ENCODE results near the gene EXOC3L4.

The EXOC3L4 gene

GRCh38 chr14:103097244-103097993 lies 2.9 kb downstream of the EXOC3L4 start:
- H4K20me1 ChIP-seq (ENCODE audit: control insufficient read depth, insufficient read depth, low read depth, low read length), result no peaks in the 10 kb centered on the region
- H3K4me2 ChIP-seq (ENCODE audit: low read length), result no peak overlapping the region
- H3K36me3 ChIP-seq (ENCODE audit: control insufficient read depth, low read length), result no peaks in the 10 kb centered on the region
- no peak overlapping the region for H3K4me3 ChIP-seq (ENCODE audit: low read length)
- H3K27me3 ChIP-seq (ENCODE audit: control insufficient read depth, low read length), result no peaks in the 10 kb centered on the region
- H3K9me2 ChIP-seq (replicated peaks; ENCODE audit: control insufficient read depth, low read length), result no peaks in the 10 kb centered on the region
- no peaks in the 10 kb centered on the region for H3K9me3 ChIP-seq (ENCODE audit: control insufficient read depth, insufficient read depth, low read length)
- TF ChIP-seq EZH2phosphoT487 (IDR thresholded peaks at IDR 0.05; ENCODE audit: borderline replicate concordance, low read length) (no peak), CTCF (IDR thresholded peaks at IDR 0.05; ENCODE audit: low read depth, low read length, poor library complexity, severe bottlenecking) (no peak)
- H3K27ac ChIP-seq (ENCODE audit: low read depth, low read length), result no peak overlapping the region
- H3K4me1 ChIP-seq (ENCODE audit: control insufficient read depth, low read length), result peaks cover 16% of the 10 kb centered on the region
- H3K79me2 ChIP-seq (ENCODE audit: control insufficient read depth, low read length), result no peaks in the 10 kb centered on the region
- no peaks in the 10 kb centered on the region for H3F3A ChIP-seq (ENCODE audit: control insufficient read depth, insufficient read depth)

- no peaks in the 10 kb centered on the region for H3K27me3 ChIP-seq (ENCODE audit: control insufficient read depth, low read length)
- H3K36me3 ChIP-seq (ENCODE audit: control insufficient read depth, low read length), result no peaks in the 10 kb centered on the region
- H3K4me1 ChIP-seq (ENCODE audit: control insufficient read depth, low read length), result peaks cover 16% of the 10 kb centered on the region
- TF ChIP-seq CTCF (IDR thresholded peaks at IDR 0.05; ENCODE audit: low read depth, low read length, poor library complexity, severe bottlenecking) (no peak), EZH2phosphoT487 (IDR thresholded peaks at IDR 0.05; ENCODE audit: borderline replicate concordance, low read length) (no peak)
- no peak overlapping the region for H3K27ac ChIP-seq (ENCODE audit: low read depth, low read length)
- no peak overlapping the region for H3K4me2 ChIP-seq (ENCODE audit: low read length)
- H3K9me3 ChIP-seq (ENCODE audit: control insufficient read depth, insufficient read depth, low read length), result no peaks in the 10 kb centered on the region
- H3K79me2 ChIP-seq (ENCODE audit: control insufficient read depth, low read length), result no peaks in the 10 kb centered on the region
- H4K20me1 ChIP-seq (ENCODE audit: control insufficient read depth, insufficient read depth, low read depth, low read length), result no peaks in the 10 kb centered on the region
- no peak overlapping the region for H3K4me3 ChIP-seq (ENCODE audit: low read length)
- H3F3A ChIP-seq (ENCODE audit: control insufficient read depth, insufficient read depth), result no peaks in the 10 kb centered on the region
- no peaks in the 10 kb centered on the region for H3K9me2 ChIP-seq (replicated peaks; ENCODE audit: control insufficient read depth, low read length)
Observed at GRCh38 chr14:103097994-103098957, 3.8 kb downstream of the EXOC3L4 start.

GRCh38 chr14:103099081-103099732 lies 4.7 kb downstream of the EXOC3L4 start:
- H3F3A ChIP-seq (ENCODE audit: control insufficient read depth, insufficient read depth), result no peaks in the 10 kb centered on the region
- H3K27ac ChIP-seq (ENCODE audit: low read depth, low read length), result no peak overlapping the region
- no peaks in the 10 kb centered on the region for H3K9me3 ChIP-seq (ENCODE audit: control insufficient read depth, insufficient read depth, low read length)
- H3K36me3 ChIP-seq (ENCODE audit: control insufficient read depth, low read length), result no peaks in the 10 kb centered on the region
- no peak overlapping the region for H3K4me3 ChIP-seq (ENCODE audit: low read length)
- no peak overlapping the region for H3K4me2 ChIP-seq (ENCODE audit: low read length)
- H3K4me1 ChIP-seq (ENCODE audit: control insufficient read depth, low read length), result peaks cover 16% of the 10 kb centered on the region
- H3K27me3 ChIP-seq (ENCODE audit: control insufficient read depth, low read length), result peaks cover 3% of the 10 kb centered on the region; the same call in 1 of the 2 replicates
- H3K79me2 ChIP-seq (ENCODE audit: control insufficient read depth, low read length), result no peaks in the 10 kb centered on the region
- no peak for TF ChIP-seq EZH2phosphoT487 (IDR thresholded peaks at IDR 0.05; ENCODE audit: borderline replicate concordance, low read length)
- TF ChIP-seq CTCF (IDR thresholded peaks at IDR 0.05; ENCODE audit: low read depth, low read length, poor library complexity, severe bottlenecking), result no peak
- no peaks in the 10 kb centered on the region for H3K9me2 ChIP-seq (replicated peaks; ENCODE audit: control insufficient read depth, low read length)
- no peaks in the 10 kb centered on the region for H4K20me1 ChIP-seq (ENCODE audit: control insufficient read depth, insufficient read depth, low read depth, low read length)
